Right cardiac atrium (tissue), 5 donors: ENCODE data around the gene WDR31. TPM values are rescaled to one million over a fixed set of nuclear protein-coding genes. Genes with fewer than 3 reads are reported as not detected.
"Not testable (repeated sequence)": the region's sequence is repeated elsewhere in the genome, so short reads cannot be mapped to it uniquely, and the experiment has no call there.

Source experiments
- ATAC-seq, 2 donors: fragments of 200-7000 bp; cut with Tn5 transposase; one replicate each; pipeline versions ENCODE4 v1.8.0 to v1.9.1; 2020; ENCODE audit warnings: moderate library complexity in 2 of 2, mild to moderate bottlenecking in 1 of 2
- DNase-seq, 3 donors: peaks; one replicate each; pipeline ENCODE4 v3.0.0-alpha.2; 2020
- H3K27ac ChIP-seq: one replicate; pipeline ENCODE4 v1.5.1; 2013; ENCODE audit warnings: mild to moderate bottlenecking, low read length, control low read depth, moderate library complexity
- H3K27me3 ChIP-seq: one replicate; pipeline ENCODE4 v1.6.1; 2013; ENCODE audit not compliant: control insufficient read depth, insufficient read depth
- H3K4me1 ChIP-seq: one replicate; pipeline ENCODE4 v1.6.1; 2013; ENCODE audit warnings: low read length; ENCODE audit not compliant: control insufficient read depth, insufficient read depth
- H3K4me3 ChIP-seq: one replicate; pipeline ENCODE4 v1.5.1; 2013; ENCODE audit warnings: low read length, control low read depth
- H3K9me3 ChIP-seq: one replicate; pipeline ENCODE4 v1.6.1; 2013; ENCODE audit warnings: low read length; ENCODE audit not compliant: control insufficient read depth
- WGBS: extraction: QIAGEN DNeasy Blood & Tissue Kit; methylation state at CpG from one replicate; pipeline ENCODE4 v1.1.7; 2013; 5-methylcytosine and 5-hydroxymethylcytosine counted together
- intact Hi-C, 4 donors: fragments of 100-400 bp; cut with DNase I; formaldehyde crosslinking; loops; one replicate each; pipeline versions ENCODE4 v1.11.0 to v1.14.0; 2022 to 2023
- long read RNA-seq, 4 donors: library from polyadenylated mRNA; unstranded; transcript quantifications; one replicate each; pipeline ENCODE4 v2.0.0, GENCODE V29; 2020 to 2021
- polyA plus RNA-seq: library from polyadenylated mRNA; stranded (reverse); fragments of 200-250 nt; gene quantifications from one replicate; pipeline ENCODE4 v1.2.3, GENCODE V29; 2013
- total RNA-seq, 4 donors: library from RNA; stranded (reverse); fragmentation: NEBNext Ultra II Directional; extraction: Animal tissue kit (Norgen Biotek cat#: 25700); gene quantifications; one replicate each; pipeline ENCODE4 v1.2.1, GENCODE V29; 2021
- donor health status: healthy with polysubstance abuse.
- donor health status: DM: no; HTN: yes; CAD: no.
- donor health status: DM: no; HTN: no; CAD: no.
- donor health status: DM: no; HTN: yes; CAD: no; lungs with severe emphysema.
- donor health status: DM: yes; HTN: yes; CAD: no.

Gene WDR31
- 10 to 100 TPM in 1 of 4 donors, 1 to 10 TPM in 3; 7.4 to 10.1 (median 8.5) TPM for total RNA-seq
- polyA plus RNA-seq: 5.4 TPM
- long read RNA-seq, donor 1, full-length matches to known transcripts: 7 of 17 reads
- long read RNA-seq, donor 1, partial matches to known transcripts: 5 of 17 reads
- long read RNA-seq, donor 1, other reads (novel, unspliced or antisense): 5 of 17 reads
- long read RNA-seq, donor 2, full-length matches to known transcripts: 2 of 3 reads
- long read RNA-seq, donor 2, partial matches to known transcripts: 0 of 3 reads
- long read RNA-seq, donor 2, other reads (novel, unspliced or antisense): 1 of 3 reads
- long read RNA-seq, donor 3, full-length matches to known transcripts: 22 of 32 reads
- long read RNA-seq, donor 3, partial matches to known transcripts: 1 of 32 reads
- long read RNA-seq, donor 3, other reads (novel, unspliced or antisense): 9 of 32 reads
- long read RNA-seq, donor 4, partial matches to known transcripts: 0 of 3 reads
- long read RNA-seq, donor 4, other reads (novel, unspliced or antisense): 3 of 3 reads

DNA sequence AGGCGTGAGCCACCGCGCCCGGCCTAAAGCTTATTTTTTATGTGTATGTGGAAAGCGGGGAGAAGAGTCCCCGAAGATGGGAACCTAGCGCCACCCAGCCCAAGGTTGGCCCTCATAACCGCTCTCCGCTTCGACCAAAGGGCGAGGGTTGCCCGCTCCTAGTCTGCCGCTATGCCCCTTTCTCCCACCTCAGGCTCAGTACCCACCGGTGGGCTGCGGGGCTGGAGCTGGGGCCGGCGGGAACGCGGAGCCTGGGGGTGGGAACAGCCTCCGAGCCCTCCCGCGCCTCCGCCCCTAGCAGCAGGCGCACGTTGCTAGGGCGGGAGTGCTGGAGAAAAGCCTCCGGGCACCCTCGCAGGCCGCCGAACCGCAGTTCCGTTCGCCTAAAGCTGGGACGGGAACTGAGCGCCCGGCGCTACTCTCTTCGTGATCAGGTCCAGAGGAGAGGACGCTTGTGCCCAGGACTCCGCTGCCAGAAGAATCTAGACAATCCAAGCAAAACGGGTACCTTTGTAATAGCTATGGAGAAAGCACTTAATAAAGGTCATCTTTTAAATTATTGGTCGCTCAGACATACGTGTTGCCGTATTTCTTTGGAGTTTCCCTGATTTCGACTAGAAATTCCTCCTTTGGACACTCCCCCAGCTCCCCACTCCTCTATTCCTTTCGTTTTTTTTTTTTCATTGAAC lies at the start of gene WDR31:
Gene WDR31, minus strand, starts transcription at position 265 of the 689 bp plus-strand sequence. CDS start 8,253 bp downstream, outside the sequence.
- peak within 1 kb of the TSS; percentile 74 for H3K27ac ChIP-seq

DNA sequence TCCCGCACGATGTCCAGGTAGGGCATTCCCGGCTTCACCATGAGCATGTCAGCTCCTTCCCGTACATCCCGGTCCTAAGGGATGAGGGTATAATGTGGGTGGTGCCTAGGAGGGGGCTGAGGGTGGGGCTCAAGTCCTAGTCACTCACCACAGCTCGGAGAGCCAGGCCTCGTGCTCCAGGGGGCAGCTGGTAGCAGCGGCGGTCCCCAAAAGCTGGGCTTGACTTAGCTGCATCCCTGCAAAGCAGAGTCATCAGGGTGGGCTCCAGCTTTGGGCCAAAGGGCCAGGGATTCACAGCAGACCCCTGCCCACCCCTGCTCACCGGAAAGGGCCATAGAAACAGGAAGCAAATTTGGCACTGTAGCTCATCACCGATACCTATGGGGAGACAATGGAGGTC lies 49.4 kb upstream of the WDR31 start:
- Histone ChIP-seq H3K27me3 (no peaks in the 10 kb centered on the region), H3K9me3 (no peaks in the 10 kb centered on the region), H3K4me3 (no peak overlapping the region), H3K4me1 (no peaks in the 10 kb centered on the region), H3K27ac (no peak overlapping the region)
- DNase-seq: no peak
- no peak for ATAC-seq
- intact Hi-C loops: no loop called here
- 94% methylated on average over 11 of the region's 11 CpGs for WGBS

More for the DNA sequence above, at the start of gene WDR31:
- Histone ChIP-seq H3K27me3 (no peaks in the 10 kb centered on the region), H3K9me3 (no peaks in the 10 kb centered on the region), H3K4me3 (peak within 1 kb of the TSS; percentile 86), H3K4me1 (peaks cover 3% of the 10 kb centered on the region)
- DNase-seq (peak; percentile 88 to 94 (median 94)), ATAC-seq (peak; percentile 94 to 95)
- under 1% methylated on average over 46 of the region's 46 CpGs for WGBS
- intact Hi-C loops: no loop called here

DNA sequence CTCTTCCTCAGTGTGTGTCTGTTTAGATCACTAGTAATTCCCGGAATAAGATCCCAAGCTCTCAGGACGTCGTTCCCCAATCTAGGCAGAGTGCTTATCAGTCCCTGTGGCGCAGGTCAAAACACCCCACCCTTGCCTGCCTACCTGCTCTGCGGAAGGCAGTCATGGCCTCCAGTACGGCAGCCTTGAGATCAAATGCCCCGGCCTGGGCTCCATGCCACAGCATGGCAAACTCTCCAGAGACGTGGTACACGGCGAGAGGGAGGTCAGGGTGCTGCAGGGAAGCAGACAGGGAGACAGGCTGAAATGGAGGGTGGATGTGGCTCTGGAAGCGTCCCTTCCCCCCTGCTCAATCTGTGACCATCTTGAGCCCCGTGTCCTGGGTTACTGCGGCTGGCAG lies 48.8 kb upstream of the WDR31 start:
- 92% methylated on average over 13 of the region's 13 CpGs for WGBS
- ATAC-seq: no peak
- intact Hi-C loops: no loop called here

DNA sequence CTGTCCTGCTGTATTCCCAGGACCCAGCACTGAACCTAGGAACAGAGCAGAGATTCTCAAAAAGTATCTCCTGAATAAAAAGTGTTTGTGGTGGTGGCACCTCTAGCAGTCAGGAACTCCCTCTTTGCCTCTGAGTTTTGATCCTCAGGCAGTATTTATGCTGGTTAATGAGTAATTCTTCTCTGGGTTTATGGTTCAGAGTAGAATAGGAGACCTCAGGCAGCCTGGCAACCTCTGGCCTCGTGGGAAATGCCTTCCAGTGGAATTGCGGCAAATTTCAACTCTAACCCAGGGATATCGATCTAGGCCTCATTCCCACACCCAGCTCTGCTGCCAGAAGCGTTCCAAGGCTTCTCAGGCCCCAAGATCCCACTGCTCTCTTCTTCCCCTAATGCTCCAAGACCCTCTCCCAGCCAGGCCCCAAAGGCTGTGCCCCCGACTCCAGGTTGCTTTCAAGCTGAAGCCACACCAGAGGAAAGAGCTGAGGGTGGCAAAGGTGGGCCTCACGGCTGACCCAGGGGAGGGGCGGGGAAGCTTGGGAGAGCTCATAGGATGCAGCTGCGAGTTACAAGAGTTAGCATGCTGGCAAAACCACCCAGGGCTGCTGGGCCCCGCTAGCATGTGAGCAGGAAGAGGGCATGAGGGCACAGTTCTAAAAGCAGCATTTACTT lies 47.6 kb upstream of the WDR31 start:
- H3K27me3 ChIP-seq: no peaks in the 10 kb centered on the region
- H3K9me3 ChIP-seq: no peaks in the 10 kb centered on the region
- no peaks in the 10 kb centered on the region for H3K4me1 ChIP-seq
- ATAC-seq: no peak
- intact Hi-C loops: no loop called here
- DNase-seq: no peak
- no peak overlapping the region for H3K27ac ChIP-seq
- H3K4me3 ChIP-seq: no peak overlapping the region
- WGBS: 90% methylated on average over 9 of the region's 9 CpGs

More for the DNA sequence above, 48.8 kb upstream of the WDR31 start:
- H3K4me1 ChIP-seq: no peaks in the 10 kb centered on the region
- no peaks in the 10 kb centered on the region for H3K9me3 ChIP-seq
- no peak overlapping the region for H3K27ac ChIP-seq
- DNase-seq: no peak
- no peaks in the 10 kb centered on the region for H3K27me3 ChIP-seq
- H3K4me3 ChIP-seq: no peak overlapping the region

DNA sequence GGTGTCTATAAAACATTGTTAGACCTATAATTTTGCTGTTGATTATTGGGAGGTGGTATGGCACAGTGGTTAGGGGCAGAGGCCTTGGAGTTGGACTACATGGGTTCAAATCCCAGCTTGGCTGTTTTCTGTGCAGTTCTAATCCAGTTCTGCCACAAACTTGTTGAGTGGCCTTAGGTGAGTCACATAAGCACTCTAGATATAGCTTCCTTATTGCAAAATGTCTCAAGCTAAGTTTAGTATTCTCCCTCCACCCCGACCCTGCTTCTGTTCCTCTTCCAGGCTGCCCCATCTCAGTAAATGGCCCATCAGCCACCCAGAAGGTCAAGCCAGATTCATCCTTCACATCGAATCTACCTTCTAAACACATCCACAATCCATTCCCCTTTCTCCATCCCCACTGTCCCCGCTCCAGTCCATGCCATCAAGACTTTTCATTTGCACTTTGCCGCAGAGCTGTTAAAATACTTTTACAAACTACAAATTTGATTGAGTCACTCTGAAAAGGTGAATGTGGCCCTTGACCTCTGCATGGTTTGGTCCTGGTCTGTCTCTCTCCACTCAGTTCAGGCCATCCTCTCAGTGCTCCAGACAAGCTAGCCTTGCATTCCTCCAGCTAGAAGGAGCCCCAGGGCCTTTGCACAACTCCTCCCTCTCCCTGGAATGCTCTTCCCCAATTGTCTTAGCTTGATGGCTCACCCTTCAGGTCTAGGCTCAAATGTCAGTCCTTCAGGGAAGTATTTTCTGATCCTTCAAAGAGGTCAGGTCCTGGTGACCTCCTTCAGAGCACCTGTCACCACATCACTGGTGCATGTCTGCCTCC lies 46.7 kb upstream of the WDR31 start:
- Histone ChIP-seq H3K4me1 (no peaks in the 10 kb centered on the region), H3K9me3 (no peaks in the 10 kb centered on the region), H3K27ac (no peak overlapping the region), H3K27me3 (no peaks in the 10 kb centered on the region), H3K4me3 (no peak overlapping the region)
- no peak for ATAC-seq
- intact Hi-C loops: no loop called here
- WGBS: 92% methylated on average over 4 of the region's 4 CpGs
- no peak for DNase-seq

DNA sequence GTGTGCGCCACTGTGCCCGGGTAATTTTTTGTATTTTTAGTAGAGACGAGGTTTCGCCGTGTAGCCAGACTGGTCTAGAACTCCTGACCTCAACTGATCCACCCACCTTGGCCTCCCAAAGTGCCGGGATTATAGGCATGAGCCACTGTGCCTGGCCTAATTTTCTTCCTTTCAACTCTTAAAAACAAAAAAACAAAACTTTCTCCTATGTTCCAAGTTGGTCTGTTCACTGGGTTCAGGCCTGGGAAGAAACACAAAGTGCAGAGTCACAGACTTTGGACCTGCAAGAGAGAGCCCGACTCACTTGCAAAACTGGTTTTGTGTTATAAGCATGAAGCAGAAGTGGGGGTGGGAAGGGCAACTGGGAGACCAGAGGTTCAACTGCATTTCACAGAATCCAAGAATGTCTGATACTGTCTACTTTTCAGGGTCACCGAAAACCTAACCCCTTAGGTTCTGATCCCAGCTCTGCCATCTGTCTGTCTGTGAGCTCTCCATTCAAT lies 41.9 kb upstream of the WDR31 start:
- no peaks in the 10 kb centered on the region for H3K9me3 ChIP-seq
- WGBS: 88% methylated on average over 8 of the region's 8 CpGs
- intact Hi-C loops: no loop called here
- no peak for DNase-seq
- no peak overlapping the region for H3K4me3 ChIP-seq
- ATAC-seq: no peak
- no peaks in the 10 kb centered on the region for H3K27me3 ChIP-seq
- H3K27ac ChIP-seq: no peak overlapping the region
- H3K4me1 ChIP-seq: no peaks in the 10 kb centered on the region

DNA sequence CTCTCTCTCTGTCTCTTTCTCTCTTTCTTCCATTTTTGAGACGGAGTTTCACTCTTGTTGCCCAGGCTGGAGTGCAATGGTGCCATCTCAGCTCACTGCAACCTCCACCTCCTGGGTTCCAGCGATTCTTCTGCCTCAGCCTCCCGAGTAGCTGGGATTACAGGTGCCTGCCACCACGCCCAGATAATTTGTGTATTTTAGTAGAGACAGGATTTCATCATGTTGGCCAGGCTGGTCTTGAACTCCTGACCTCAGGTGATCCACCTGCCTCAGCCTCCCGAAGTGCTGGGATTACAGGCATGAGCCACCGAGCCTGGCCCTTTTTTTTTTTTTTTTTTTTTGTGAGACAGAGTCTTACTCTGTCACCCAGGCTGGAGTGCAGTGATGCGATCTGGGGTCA lies 41.4 kb upstream of the WDR31 start:
- ATAC-seq, intact Hi-C loops, H3K27ac ChIP-seq, H3K27me3 ChIP-seq, H3K9me3 ChIP-seq, H3K4me1 ChIP-seq, H3K4me3 ChIP-seq, DNase-seq: not testable (repeated sequence)
- WGBS: 88% methylated on average over 7 of the region's 7 CpGs

DNA sequence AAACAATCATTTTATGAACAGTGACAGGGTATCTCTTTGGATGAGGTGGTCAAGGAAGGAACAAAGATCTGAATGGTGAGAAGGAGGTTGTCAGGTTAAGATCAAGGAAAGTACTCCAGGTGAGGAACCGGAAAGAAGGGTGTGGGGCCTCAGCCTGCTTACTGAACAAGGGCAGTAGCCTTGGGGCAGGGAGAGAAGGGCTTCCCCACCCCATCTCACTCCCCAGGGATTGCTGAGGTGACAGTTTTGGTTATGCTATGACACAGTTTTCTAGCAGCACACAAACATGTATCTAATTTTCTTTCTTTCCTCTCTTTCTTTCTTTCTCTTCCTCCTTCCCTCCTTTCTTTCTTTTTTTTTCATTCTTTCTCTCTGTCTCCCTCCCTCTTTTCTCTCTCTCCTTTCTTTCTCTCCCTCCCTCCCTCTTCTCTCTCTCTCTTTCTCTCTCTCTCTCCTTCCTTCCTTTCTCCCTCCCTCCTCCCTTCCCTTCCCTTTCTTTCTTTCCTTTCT lies 40.8 kb upstream of the WDR31 start:
- Histone ChIP-seq H3K4me1 (no peaks in the 10 kb centered on the region), H3K27me3 (no peaks in the 10 kb centered on the region), H3K27ac (no peak overlapping the region), H3K4me3 (no peak overlapping the region), H3K9me3 (no peaks in the 10 kb centered on the region)
- DNase-seq (no peak), ATAC-seq (no peak)
- intact Hi-C loops: no loop called here
- 61% methylated on average over 1 of the region's 1 CpG for WGBS

DNA sequence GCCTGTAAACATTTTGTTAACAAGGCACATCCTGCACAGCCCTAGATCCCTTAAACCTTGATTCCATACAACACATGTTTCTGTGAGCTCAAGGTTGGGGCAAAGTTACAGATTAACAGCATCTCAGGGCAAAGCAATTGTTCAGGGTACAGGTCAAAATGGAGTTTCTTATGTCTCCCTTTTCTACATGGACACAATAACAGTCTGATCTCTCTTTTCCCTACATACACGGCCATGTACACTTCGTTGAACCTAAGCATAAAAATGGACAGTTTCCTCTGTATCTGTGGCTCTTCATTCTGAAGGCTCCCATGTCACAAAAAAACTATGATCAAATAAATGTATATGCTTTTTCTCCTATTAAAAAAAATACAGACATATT lies 39.7 kb upstream of the WDR31 start:
- intact Hi-C loops, H3K27ac ChIP-seq, DNase-seq, ATAC-seq, H3K4me3 ChIP-seq, H3K27me3 ChIP-seq, H3K4me1 ChIP-seq, H3K9me3 ChIP-seq: not testable (repeated sequence)
- 88% methylated on average over 2 of the region's 2 CpGs for WGBS
